ENCODE measurements around the gene STPG3.

GRCh38 chr9:137221506-137222111 is 29.5 kb upstream of the STPG3 start:
- TF ChIP-seq POLR2AphosphoS5 (IDR thresholded peaks at IDR 0.05; ENCODE audit: low read depth, low read length) (no peak), SIN3A (IDR thresholded peaks at IDR 0.05; ENCODE audit: borderline replicate concordance, insufficient read depth, low read length) (no peak), REST (IDR thresholded peaks at IDR 0.05; ENCODE audit: insufficient read depth in 1 of 2, low read depth in 2 of 2, low read length in 2 of 2) (no peak)

Measured in PFSK-1 (cell line).